ENCODE results near the gene NUP62. TPM values are rescaled to one million over a fixed set of nuclear protein-coding genes. Genes with fewer than 3 reads are reported as not detected.
"Not testable (repeated sequence)": the region's sequence is repeated elsewhere in the genome, so short reads cannot be mapped to it uniquely, and the experiment has no call there.

Gene NUP62
- total RNA-seq, 2 donors from 2014 or later, result 44.4 to 76.9 TPM

GRCh38 chr19:49927526-49928264 lies 1.6 kb downstream of the NUP62 start:
- no peak for TF ChIP-seq CTCF (IDR thresholded peaks at IDR 0.05)
- TF ChIP-seq POLR2AphosphoS5 (IDR thresholded peaks at IDR 0.05), result no peak
- TF ChIP-seq POLR2A (IDR thresholded peaks at IDR 0.05), result no peak
- H3K27ac ChIP-seq, result no peak overlapping the region
- DNase-seq (ENCODE audit: low spot score), result no peak
- no peaks in the 10 kb centered on the region for H3K27me3 ChIP-seq (replicated peaks; ENCODE audit: insufficient read depth)
- H3K36me3 ChIP-seq, result no peaks in the 10 kb centered on the region
- no peaks in the 10 kb centered on the region for H3K9me3 ChIP-seq
- no peak overlapping the region for H3K4me3 ChIP-seq
- 83% methylated on average over 14 of the region's 14 CpGs for WGBS
- H3K4me1 ChIP-seq (replicated peaks), result peaks cover 12% of the 10 kb centered on the region
- intact Hi-C loops (cut with DNase I), result no loop called here

- DNase-seq (ENCODE audit: low spot score), result no peak
- intact Hi-C loops (cut with DNase I), result no loop called here
- Histone ChIP-seq H3K27ac (no peak overlapping the region), H3K4me1 (replicated peaks) (peaks cover 12% of the 10 kb centered on the region), H3K27me3 (replicated peaks; ENCODE audit: insufficient read depth) (no peaks in the 10 kb centered on the region), H3K4me3 (no peak overlapping the region), H3K36me3 (no peaks in the 10 kb centered on the region), H3K9me3 (no peaks in the 10 kb centered on the region)
- WGBS, result 89% methylated on average over 10 of the region's 10 CpGs
- no peak for TF ChIP-seq CTCF (IDR thresholded peaks at IDR 0.05)
- TF ChIP-seq POLR2A (IDR thresholded peaks at IDR 0.05), result no peak
- TF ChIP-seq POLR2AphosphoS5 (IDR thresholded peaks at IDR 0.05), result no peak
These were observed 2.8 kb downstream of the NUP62 start for GRCh38 chr19:49926515-49926914.

GRCh38 chr19:49925486-49925885 lies 3.8 kb downstream of the NUP62 start:
- H3K4me1 ChIP-seq (replicated peaks), result peaks cover 12% of the 10 kb centered on the region
- H3K27me3 ChIP-seq (replicated peaks; ENCODE audit: insufficient read depth), result no peaks in the 10 kb centered on the region
- intact Hi-C loops (cut with DNase I), result no loop called here
- no peak overlapping the region for H3K4me3 ChIP-seq
- WGBS, result 92% methylated on average over 5 of the region's 5 CpGs
- DNase-seq (ENCODE audit: low spot score), result no peak
- H3K9me3 ChIP-seq, result no peaks in the 10 kb centered on the region
- H3K36me3 ChIP-seq, result no peaks in the 10 kb centered on the region
- no peak overlapping the region for H3K27ac ChIP-seq
- no peak for TF ChIP-seq POLR2AphosphoS5 (IDR thresholded peaks at IDR 0.05)
- TF ChIP-seq CTCF (IDR thresholded peaks at IDR 0.05), result no peak
- no peak for TF ChIP-seq POLR2A (IDR thresholded peaks at IDR 0.05)

- H3K4me3 ChIP-seq; DNase-seq (ENCODE audit: low spot score); H3K27me3 ChIP-seq (replicated peaks; ENCODE audit: insufficient read depth); H3K4me1 ChIP-seq (replicated peaks); H3K36me3 ChIP-seq; intact Hi-C loops (cut with DNase I); H3K27ac ChIP-seq; H3K9me3 ChIP-seq: not testable (repeated sequence)
- WGBS, result 96% methylated on average over 13 of the region's 13 CpGs
These were observed 4.5 kb downstream of the NUP62 start for GRCh38 chr19:49924881-49925210.

GRCh38 chr19:49924004-49924880 lies 5.1 kb downstream of the NUP62 start:
- H3K27ac ChIP-seq, result no peak overlapping the region
- WGBS, result 78% methylated on average over 25 of the region's 25 CpGs
- peaks cover 8% of the 10 kb centered on the region for H3K4me1 ChIP-seq (replicated peaks)
- no peaks in the 10 kb centered on the region for H3K9me3 ChIP-seq
- H3K4me3 ChIP-seq, result no peak overlapping the region
- H3K36me3 ChIP-seq, result no peaks in the 10 kb centered on the region
- intact Hi-C loops (cut with DNase I), result no loop called here
- H3K27me3 ChIP-seq (replicated peaks; ENCODE audit: insufficient read depth), result no peaks in the 10 kb centered on the region
- DNase-seq (ENCODE audit: low spot score), result no peak
- TF ChIP-seq POLR2AphosphoS5 (IDR thresholded peaks at IDR 0.05), result no peak
- TF ChIP-seq CTCF (IDR thresholded peaks at IDR 0.05), result no peak
- no peak for TF ChIP-seq POLR2A (IDR thresholded peaks at IDR 0.05)

Data from prostate gland (tissue), 2 donors.